Suprapubic skin (tissue), 4 donors: ENCODE measurements around the gene PRKN.

ENCODE experiments used
- CTCF ChIP-seq, 2 donors: fragments of 200-600 bp in 1 of 2; fragments of 450-650 bp in 1 of 2; sonication (generic) in 1 of 2; IDR thresholded peaks; one replicate each; pipeline ENCODE4 v1.5.1; 2016 to 2019; ENCODE audit warnings: antibody characterized with exemption in 2 of 2, mild to moderate bottlenecking in 1 of 2, moderate library complexity in 1 of 2
- EP300 ChIP-seq: sonication (generic); formaldehyde crosslinking; IDR thresholded peaks from one replicate; pipeline ENCODE4 v1.6.1; 2017; ENCODE audit warnings: antibody characterized with exemption
- POLR2A ChIP-seq, 2 donors: fragments of 450-650 bp; IDR thresholded peaks; one replicate each; pipeline ENCODE4 v1.6.1; 2017; ENCODE audit warnings: antibody characterized with exemption in 2 of 2, mild to moderate bottlenecking in 2 of 2, moderate library complexity in 2 of 2
- POLR2AphosphoS5 ChIP-seq, 3 donors: sonication (generic); formaldehyde crosslinking; IDR thresholded peaks; one replicate each; pipeline ENCODE4 v1.6.1; 2017; ENCODE audit warnings: antibody characterized with exemption in 3 of 3

GRCh38 chr6:161300823-161301222 lies 1426.7 kb downstream of the PRKN start:
- no peak for TF ChIP-seq POLR2A (IDR thresholded peaks at IDR 0.05)
- TF ChIP-seq CTCF (IDR thresholded peaks at IDR 0.05): no peak
- no peak for TF ChIP-seq EP300
- no peak for TF ChIP-seq POLR2AphosphoS5 (IDR thresholded peaks at IDR 0.05)
